CD4-positive, alpha-beta T cell treated with Interleukin-17A for 4 hours (primary cell): Measurements from ENCODE around the gene TXNDC5.

ENCODE experiments used
- DNase-seq: peaks from one replicate; pipeline ENCODE4 v3.0.0-alpha.2; 2020; ENCODE audit warnings: mixed read lengths

TXNDC5 gene

DNA sequence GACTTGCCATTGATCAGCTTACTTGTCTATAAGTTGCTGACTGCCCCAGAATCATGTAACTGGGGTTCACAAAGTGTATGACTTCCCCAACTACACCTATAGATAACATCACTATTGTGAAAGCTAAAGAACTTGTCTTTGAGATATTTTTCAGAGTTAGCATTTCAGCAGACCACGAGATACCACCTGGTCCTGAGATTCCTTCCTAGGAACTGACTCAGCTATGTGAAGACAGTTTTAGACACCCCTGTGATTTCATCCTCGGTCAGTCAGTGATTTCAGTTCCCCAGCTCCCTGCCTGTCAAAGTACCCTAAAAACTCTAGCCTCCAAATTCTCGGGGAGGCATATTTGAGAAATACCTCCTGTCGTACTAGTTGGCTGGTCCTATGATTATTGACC is 62.4 kb downstream of the TXNDC5 start:
- no peak for DNase-seq

GRCh38 chr6:7846966-7847818 is 63.4 kb downstream of the TXNDC5 start:
- DNase-seq, result no peak

DNA sequence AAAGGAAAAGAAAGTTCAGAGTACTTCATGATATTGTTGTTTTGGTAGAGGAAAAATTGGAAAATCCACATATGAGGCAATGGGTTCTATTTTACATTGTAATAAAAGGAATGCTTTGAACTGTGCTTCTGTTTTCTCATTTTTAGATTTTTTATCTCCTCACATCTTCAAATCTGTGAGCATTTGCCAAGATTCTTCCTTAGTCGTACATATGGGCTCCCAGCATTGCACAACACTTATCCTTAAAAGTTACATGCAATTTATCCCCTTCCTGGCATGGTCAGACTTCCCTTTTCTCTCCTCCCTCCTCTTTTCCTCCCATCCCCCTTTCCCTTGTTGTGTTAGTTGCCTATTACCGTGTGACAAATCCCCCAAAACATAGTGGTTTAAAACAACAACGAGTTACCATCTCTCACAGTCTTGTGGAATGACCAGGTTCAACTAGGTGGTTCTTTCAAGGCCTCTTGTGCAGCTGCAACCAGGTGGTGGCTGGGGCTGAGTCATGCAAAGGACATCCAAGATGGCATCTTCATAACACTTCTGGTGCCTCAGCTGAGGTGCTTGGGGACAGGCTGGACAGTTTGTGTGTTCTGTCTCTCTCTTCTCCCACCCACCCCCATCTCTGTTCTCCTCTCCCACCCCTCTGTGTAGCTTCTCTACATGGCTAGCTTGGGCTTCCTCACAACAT is 68.7 kb downstream of the TXNDC5 start:
- no peak for DNase-seq

DNA sequence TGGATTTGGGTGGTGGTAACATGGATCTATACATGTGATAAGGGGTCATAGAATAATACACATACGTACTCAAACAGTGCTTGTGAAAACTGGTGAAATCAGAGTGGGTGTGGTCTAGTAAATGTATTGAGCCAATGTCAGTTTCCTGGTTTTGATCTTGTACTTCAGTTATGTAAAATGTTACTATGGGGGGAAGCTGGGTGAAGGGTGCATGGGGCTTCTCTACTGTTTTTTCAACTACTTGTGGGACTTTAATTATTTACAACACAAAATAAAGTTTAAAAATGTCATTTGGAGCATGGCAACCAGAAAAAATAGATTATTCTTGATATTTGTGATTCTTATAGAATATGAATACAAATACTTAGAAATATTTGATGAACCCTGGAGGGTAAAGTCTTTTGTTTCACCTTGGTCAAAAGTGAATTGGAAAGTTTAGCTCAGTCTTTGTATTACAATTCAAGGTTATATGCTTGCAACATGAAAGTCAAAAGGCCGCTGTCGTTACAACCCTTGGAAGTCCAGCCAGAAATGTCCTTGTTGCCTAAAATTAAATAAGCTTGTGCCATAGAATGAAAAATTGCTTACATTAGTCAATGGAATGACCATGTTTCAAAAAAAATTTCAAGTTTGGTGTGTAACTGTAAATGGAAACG is 74.1 kb downstream of the TXNDC5 start:
- DNase-seq, result no peak

GRCh38 chr6:7833751-7834070 is 76.9 kb downstream of the TXNDC5 start:
- DNase-seq, result no peak

GRCh38 chr6:7832904-7833750 is 77.5 kb downstream of the TXNDC5 start:
- no peak for DNase-seq
